ENCODE results near the gene CXCL1.
"Not testable (repeated sequence)": the region's sequence is repeated elsewhere in the genome, so short reads cannot be mapped to it uniquely, and the experiment has no call there.

The CXCL1 gene

GRCh38 chr4:73891739-73892405 lies 22.7 kb downstream of the CXCL1 start:
- H3K4me3 ChIP-seq (ENCODE audit: low read length) = no peak overlapping the region
- H3K9ac ChIP-seq (ENCODE audit: low read depth, low read length) = no peak overlapping the region
- no peaks in the 10 kb centered on the region for H3K9me3 ChIP-seq (ENCODE audit: insufficient read depth, low read depth, low read length)
- H3K27me3 ChIP-seq (ENCODE audit: insufficient read depth, low read length) = no peaks in the 10 kb centered on the region
- H3K36me3 ChIP-seq (ENCODE audit: insufficient read depth, low read depth, low read length) = no peaks in the 10 kb centered on the region
- H3K4me1 ChIP-seq (ENCODE audit: insufficient read depth, low read length) = no peaks in the 10 kb centered on the region
- H3K27ac ChIP-seq (ENCODE audit: low read length) = no peak overlapping the region

GRCh38 chr4:73892966-73893365 lies 23.8 kb downstream of the CXCL1 start:
- H3K27ac ChIP-seq (ENCODE audit: low read length) = no peak overlapping the region
- H3K4me3 ChIP-seq (ENCODE audit: low read length) = no peak overlapping the region
- H3K36me3 ChIP-seq (ENCODE audit: insufficient read depth, low read depth, low read length) = no peaks in the 10 kb centered on the region
- no peaks in the 10 kb centered on the region for H3K4me1 ChIP-seq (ENCODE audit: insufficient read depth, low read length)
- no peak overlapping the region for H3K9ac ChIP-seq (ENCODE audit: low read depth, low read length)
- H3K9me3 ChIP-seq (ENCODE audit: insufficient read depth, low read depth, low read length) = no peaks in the 10 kb centered on the region
- no peaks in the 10 kb centered on the region for H3K27me3 ChIP-seq (ENCODE audit: insufficient read depth, low read length)

- no peak overlapping the region for H3K9ac ChIP-seq (ENCODE audit: low read depth, low read length)
- no peaks in the 10 kb centered on the region for H3K4me1 ChIP-seq (ENCODE audit: insufficient read depth, low read length)
- no peaks in the 10 kb centered on the region for H3K36me3 ChIP-seq (ENCODE audit: insufficient read depth, low read depth, low read length)
- H3K27ac ChIP-seq (ENCODE audit: low read length) = no peak overlapping the region
- H3K27me3 ChIP-seq (ENCODE audit: insufficient read depth, low read length) = no peaks in the 10 kb centered on the region
- H3K4me3 ChIP-seq (ENCODE audit: low read length) = no peak overlapping the region
- H3K9me3 ChIP-seq (ENCODE audit: insufficient read depth, low read depth, low read length) = no peaks in the 10 kb centered on the region
Observed at GRCh38 chr4:73894001-73894400, 24.8 kb downstream of the CXCL1 start.

- no peak overlapping the region for H3K27ac ChIP-seq (ENCODE audit: low read length)
- H3K9me3 ChIP-seq (ENCODE audit: insufficient read depth, low read depth, low read length) = no peaks in the 10 kb centered on the region
Observed at GRCh38 chr4:73895201-73896175, 26.3 kb downstream of the CXCL1 start.

GRCh38 chr4:73896416-73896815 lies 27.2 kb downstream of the CXCL1 start:
- Histone ChIP-seq H3K27me3 (ENCODE audit: insufficient read depth, low read length) (no peaks in the 10 kb centered on the region), H3K4me1 (ENCODE audit: insufficient read depth, low read length) (no peaks in the 10 kb centered on the region), H3K9me3 (ENCODE audit: insufficient read depth, low read depth, low read length) (no peaks in the 10 kb centered on the region)

More at GRCh38 chr4:73895201-73896175, 26.3 kb downstream of the CXCL1 start:
- no peak overlapping the region for H3K4me3 ChIP-seq (ENCODE audit: low read length)
- no peak overlapping the region for H3K9ac ChIP-seq (ENCODE audit: low read depth, low read length)
- H3K27me3 ChIP-seq (ENCODE audit: insufficient read depth, low read length) = no peaks in the 10 kb centered on the region
- no peaks in the 10 kb centered on the region for H3K36me3 ChIP-seq (ENCODE audit: insufficient read depth, low read depth, low read length)
- H3K4me1 ChIP-seq (ENCODE audit: insufficient read depth, low read length) = no peaks in the 10 kb centered on the region

GRCh38 chr4:73897380-73898136 lies 28.4 kb downstream of the CXCL1 start:
- Histone ChIP-seq H3K27me3 (ENCODE audit: insufficient read depth, low read length) (no peaks in the 10 kb centered on the region), H3K9me3 (ENCODE audit: insufficient read depth, low read depth, low read length) (no peaks in the 10 kb centered on the region), H3K9ac (ENCODE audit: low read depth, low read length) (no peak overlapping the region), H3K36me3 (ENCODE audit: insufficient read depth, low read depth, low read length) (no peaks in the 10 kb centered on the region), H3K4me1 (ENCODE audit: insufficient read depth, low read length) (no peaks in the 10 kb centered on the region), H3K4me3 (ENCODE audit: low read length) (no peak overlapping the region), H3K27ac (ENCODE audit: low read length) (no peak overlapping the region)

More at GRCh38 chr4:73896416-73896815, 27.2 kb downstream of the CXCL1 start:
- no peak overlapping the region for H3K9ac ChIP-seq (ENCODE audit: low read depth, low read length)
- H3K4me3 ChIP-seq (ENCODE audit: low read length) = no peak overlapping the region
- no peak overlapping the region for H3K27ac ChIP-seq (ENCODE audit: low read length)
- H3K36me3 ChIP-seq (ENCODE audit: insufficient read depth, low read depth, low read length) = no peaks in the 10 kb centered on the region

- not testable (repeated sequence) for H3K27ac ChIP-seq (ENCODE audit: low read length); H3K36me3 ChIP-seq (ENCODE audit: insufficient read depth, low read depth, low read length); H3K4me3 ChIP-seq (ENCODE audit: low read length); H3K9ac ChIP-seq (ENCODE audit: low read depth, low read length); H3K27me3 ChIP-seq (ENCODE audit: insufficient read depth, low read length); H3K4me1 ChIP-seq (ENCODE audit: insufficient read depth, low read length); H3K9me3 ChIP-seq (ENCODE audit: insufficient read depth, low read depth, low read length)
Observed at GRCh38 chr4:73899338-73899737, 30.1 kb downstream of the CXCL1 start.

- H3K4me3 ChIP-seq (ENCODE audit: low read length) = no peak overlapping the region
- H3K9me3 ChIP-seq (ENCODE audit: insufficient read depth, low read depth, low read length) = no peaks in the 10 kb centered on the region
- H3K27ac ChIP-seq (ENCODE audit: low read length) = no peak overlapping the region
- H3K27me3 ChIP-seq (ENCODE audit: insufficient read depth, low read length) = no peaks in the 10 kb centered on the region
- no peak overlapping the region for H3K9ac ChIP-seq (ENCODE audit: low read depth, low read length)
- no peaks in the 10 kb centered on the region for H3K4me1 ChIP-seq (ENCODE audit: insufficient read depth, low read length)
- no peaks in the 10 kb centered on the region for H3K36me3 ChIP-seq (ENCODE audit: insufficient read depth, low read depth, low read length)
Observed at GRCh38 chr4:73901031-73901430, 31.8 kb downstream of the CXCL1 start.

GRCh38 chr4:73902038-73902637 lies 32.9 kb downstream of the CXCL1 start:
- H3K27ac ChIP-seq (ENCODE audit: low read length) = no peak overlapping the region

GRCh38 chr4:73902817-73903547 lies 33.8 kb downstream of the CXCL1 start:
- H3K9me3 ChIP-seq (ENCODE audit: insufficient read depth, low read depth, low read length) = no peaks in the 10 kb centered on the region
- no peak overlapping the region for H3K4me3 ChIP-seq (ENCODE audit: low read length)
- no peaks in the 10 kb centered on the region for H3K36me3 ChIP-seq (ENCODE audit: insufficient read depth, low read depth, low read length)
- no peak overlapping the region for H3K9ac ChIP-seq (ENCODE audit: low read depth, low read length)
- H3K27me3 ChIP-seq (ENCODE audit: insufficient read depth, low read length) = no peaks in the 10 kb centered on the region
- no peak overlapping the region for H3K27ac ChIP-seq (ENCODE audit: low read length)
- no peaks in the 10 kb centered on the region for H3K4me1 ChIP-seq (ENCODE audit: insufficient read depth, low read length)

More at GRCh38 chr4:73902038-73902637, 32.9 kb downstream of the CXCL1 start:
- H3K27me3 ChIP-seq (ENCODE audit: insufficient read depth, low read length) = no peaks in the 10 kb centered on the region
- H3K4me1 ChIP-seq (ENCODE audit: insufficient read depth, low read length) = no peaks in the 10 kb centered on the region
- no peaks in the 10 kb centered on the region for H3K9me3 ChIP-seq (ENCODE audit: insufficient read depth, low read depth, low read length)
- H3K4me3 ChIP-seq (ENCODE audit: low read length) = no peak overlapping the region
- no peak overlapping the region for H3K9ac ChIP-seq (ENCODE audit: low read depth, low read length)
- H3K36me3 ChIP-seq (ENCODE audit: insufficient read depth, low read depth, low read length) = no peaks in the 10 kb centered on the region

- no peaks in the 10 kb centered on the region for H3K4me1 ChIP-seq (ENCODE audit: insufficient read depth, low read length)
- no peaks in the 10 kb centered on the region for H3K27me3 ChIP-seq (ENCODE audit: insufficient read depth, low read length)
- no peak overlapping the region for H3K9ac ChIP-seq (ENCODE audit: low read depth, low read length)
- H3K4me3 ChIP-seq (ENCODE audit: low read length) = no peak overlapping the region
- H3K9me3 ChIP-seq (ENCODE audit: insufficient read depth, low read depth, low read length) = no peaks in the 10 kb centered on the region
- no peaks in the 10 kb centered on the region for H3K36me3 ChIP-seq (ENCODE audit: insufficient read depth, low read depth, low read length)
- H3K27ac ChIP-seq (ENCODE audit: low read length) = no peak overlapping the region
Observed at GRCh38 chr4:73904491-73904890, 35.3 kb downstream of the CXCL1 start.
